ENCODE results near the gene SBF1. TPM values are rescaled to one million over a fixed set of nuclear protein-coding genes. Genes with fewer than 3 reads are reported as not detected.

Gene SBF1
- total RNA-seq, 3 donors from 2014 or later = 76.1 to 91.9 (median 84.3) TPM

GRCh38 chr22:50473855-50474671 lies 772 bp downstream of the SBF1 start:
- Histone ChIP-seq H3K4me3 (peak overlapping the region; percentile 95), H3K4me1 (ENCODE audit: low read depth) (peaks cover 52% of the 10 kb centered on the region), H3K36me3 (ENCODE audit: low read depth) (no peaks in the 10 kb centered on the region), H3K9me3 (no peaks in the 10 kb centered on the region)
- peak; percentile 44 to 71 (median 70) for DNase-seq
- no peak for TF ChIP-seq CTCF (IDR thresholded peaks at IDR 0.05)
- intact Hi-C loops (cut with DNase I, micrococcal nuclease) = no loop called here
- peak; percentile 32 for ATAC-seq

- Histone ChIP-seq H3K9me3 (no peaks in the 10 kb centered on the region), H3K36me3 (ENCODE audit: low read depth) (no peaks in the 10 kb centered on the region), H3K4me1 (ENCODE audit: low read depth) (peaks cover 56% of the 10 kb centered on the region), H3K4me3 (no peak overlapping the region)
- DNase-seq (peak in 2 of 3 donors; percentile 33 to 58), ATAC-seq (no peak)
- no peak for TF ChIP-seq CTCF (IDR thresholded peaks at IDR 0.05)
- intact Hi-C loops (cut with DNase I, micrococcal nuclease) = no loop called here
Observed at GRCh38 chr22:50473088-50473487, 1.7 kb downstream of the SBF1 start.

GRCh38 chr22:50471962-50472361 lies 2.9 kb downstream of the SBF1 start:
- peaks cover 56% of the 10 kb centered on the region for H3K4me1 ChIP-seq (ENCODE audit: low read depth)
- no peaks in the 10 kb centered on the region for H3K9me3 ChIP-seq
- DNase-seq = peak in 1 of 3 donors; percentile 52
- no peak for ATAC-seq
- no peak for TF ChIP-seq CTCF (IDR thresholded peaks at IDR 0.05)
- peaks cover 3% of the 10 kb centered on the region for H3K36me3 ChIP-seq (ENCODE audit: low read depth)
- no peak overlapping the region for H3K4me3 ChIP-seq
- intact Hi-C loops (cut with DNase I, micrococcal nuclease) = no loop called here

- Histone ChIP-seq H3K4me3 (no peak overlapping the region), H3K4me1 (ENCODE audit: low read depth) (peaks cover 56% of the 10 kb centered on the region)
- intact Hi-C loops (cut with DNase I, micrococcal nuclease) = no loop called here
Observed at GRCh38 chr22:50471197-50471847, 3.5 kb downstream of the SBF1 start.

GRCh38 chr22:50470491-50470890 lies 4.3 kb downstream of the SBF1 start:
- Histone ChIP-seq H3K4me1 (ENCODE audit: low read depth) (peaks cover 56% of the 10 kb centered on the region), H3K36me3 (ENCODE audit: low read depth) (peaks cover 10% of the 10 kb centered on the region), H3K4me3 (no peak overlapping the region), H3K9me3 (no peaks in the 10 kb centered on the region)
- ATAC-seq (peak; percentile 64), DNase-seq (peak; percentile 64 to 83 (median 72))
- intact Hi-C loops (cut with DNase I, micrococcal nuclease) = no loop called here
- no peak for TF ChIP-seq CTCF (IDR thresholded peaks at IDR 0.05)

More at GRCh38 chr22:50471197-50471847, 3.5 kb downstream of the SBF1 start:
- Histone ChIP-seq H3K9me3 (no peaks in the 10 kb centered on the region), H3K36me3 (ENCODE audit: low read depth) (peaks cover 9% of the 10 kb centered on the region)
- ATAC-seq (no peak), DNase-seq (peak in 1 of 3 donors; percentile 57)
- TF ChIP-seq CTCF (IDR thresholded peaks at IDR 0.05) = no peak
